Measurements from ENCODE around the gene PCDH12.

DNA sequence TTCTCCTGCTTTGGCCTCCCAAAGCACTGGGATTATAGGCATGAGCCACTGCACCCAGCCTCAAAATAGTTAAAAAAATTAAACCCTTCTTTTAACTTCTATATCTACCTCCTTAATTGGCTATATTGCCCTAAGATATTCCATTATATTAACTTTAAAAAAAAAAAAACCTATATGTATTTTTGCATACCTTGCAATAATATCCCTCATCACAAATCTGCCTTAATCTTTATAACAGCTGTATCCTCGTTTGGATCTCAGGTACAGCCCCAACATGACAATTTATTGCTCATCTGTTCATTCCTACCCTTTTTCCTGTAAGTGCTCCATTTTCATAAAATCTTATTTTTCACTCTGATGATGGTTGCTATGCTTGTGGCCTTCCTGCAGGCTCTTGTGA, 42.2 kb upstream of the PCDH12 start:
- no peak for TF ChIP-seq NFIC (IDR thresholded peaks at IDR 0.05)
- TF ChIP-seq TAF1 (IDR thresholded peaks at IDR 0.05; ENCODE audit: low read depth) = no peak
- no peak for TF ChIP-seq EP300 (IDR thresholded peaks at IDR 0.05; ENCODE audit: borderline replicate concordance)

All from Ishikawa (cell line).